HG03354 (cell line): ENCODE data around the gene DKC1.
"Not testable (repeated sequence)": the region's sequence is repeated elsewhere in the genome, so short reads cannot be mapped to it uniquely, and the experiment has no call there.

Source experiments
- ATAC-seq: cut with Tn5 transposase; IDR thresholded peaks from one replicate; pipeline ENCODE4 v1.9.1; 2021; ENCODE audit warnings: mild to moderate bottlenecking; ENCODE audit not compliant: unreplicated experiment, poor library complexity, severe bottlenecking

DKC1 gene

DNA sequence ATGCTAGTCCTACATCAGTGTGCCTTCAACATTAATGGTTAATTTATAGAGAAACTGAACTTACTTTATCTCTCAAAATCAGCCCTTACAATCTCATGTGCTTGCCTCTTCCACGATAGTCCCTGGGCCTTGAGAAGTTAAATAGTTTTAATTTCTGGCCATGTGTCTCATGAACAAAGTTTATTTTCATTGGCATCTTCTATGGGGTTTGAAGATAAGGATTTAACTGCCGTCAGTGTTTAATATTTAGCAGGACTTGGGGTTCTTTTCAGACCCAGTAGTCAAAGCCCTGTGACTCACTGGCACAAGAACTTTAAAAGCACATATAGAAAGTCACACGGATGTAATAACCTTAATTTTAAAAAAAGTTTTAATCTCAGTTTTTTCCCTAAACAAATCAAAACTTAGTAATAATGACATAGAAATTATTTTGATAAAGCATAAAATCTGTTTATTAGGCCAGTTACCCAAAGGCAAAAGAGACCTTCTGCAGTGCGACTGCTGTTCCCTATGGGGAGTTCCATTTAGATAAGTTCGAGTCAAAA lies 52.7 kb downstream of the DKC1 start:
- ATAC-seq: no peak

DNA sequence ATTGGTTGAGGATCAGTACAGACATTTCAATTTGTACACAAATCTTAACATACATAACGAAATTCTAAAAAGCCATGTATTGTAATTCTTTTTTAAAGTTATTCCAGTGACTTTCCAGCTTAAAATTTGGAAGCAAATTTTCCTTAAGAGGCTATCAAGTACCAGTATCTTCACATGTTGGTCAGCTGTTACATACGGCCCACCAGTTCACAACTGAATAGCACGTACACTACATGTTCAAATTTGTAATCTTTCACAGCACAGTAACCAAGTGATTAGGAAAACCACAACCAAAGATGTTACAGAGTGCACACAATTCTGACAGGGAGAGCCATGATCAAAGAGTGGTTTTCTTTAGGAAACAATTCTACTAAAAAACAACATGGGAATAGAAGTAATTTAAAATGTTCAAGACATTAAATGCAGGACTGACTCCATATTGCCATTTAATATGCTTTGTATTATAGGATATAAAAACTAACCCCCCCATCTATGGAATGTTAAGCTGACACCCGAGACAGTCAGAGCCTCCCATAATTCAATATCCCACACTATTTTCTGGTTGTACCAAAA lies 53.7 kb downstream of the DKC1 start:
- not testable (repeated sequence) for ATAC-seq

DNA sequence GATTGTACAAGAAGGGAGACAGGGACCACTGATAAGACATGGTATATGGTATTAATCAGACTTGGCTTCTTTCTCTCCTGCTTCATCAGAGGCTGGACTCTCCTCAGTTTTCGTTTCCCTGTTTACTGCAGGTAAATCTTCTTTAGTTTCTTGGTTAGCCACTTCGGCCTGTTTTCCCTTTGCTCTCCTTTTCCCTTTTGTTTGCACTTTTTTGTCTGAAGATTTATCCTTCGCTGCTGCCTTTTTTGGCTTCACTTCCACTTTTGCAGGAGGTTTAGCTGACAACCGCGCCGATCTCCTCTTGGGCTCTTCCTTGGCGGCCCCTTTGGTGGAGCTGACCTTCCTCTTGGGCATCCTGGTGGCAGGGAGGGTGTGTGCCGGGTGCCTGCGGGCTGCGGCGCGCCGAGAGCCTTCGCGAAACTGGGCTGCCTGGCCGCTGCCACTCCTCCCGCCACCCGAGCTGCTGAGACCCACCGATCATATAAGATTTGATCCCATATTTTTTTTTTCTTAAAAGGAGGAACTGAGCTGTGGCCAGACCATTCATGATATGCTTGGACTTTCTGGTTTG lies 54.5 kb downstream of the DKC1 start:
- not testable (repeated sequence) for ATAC-seq

DNA sequence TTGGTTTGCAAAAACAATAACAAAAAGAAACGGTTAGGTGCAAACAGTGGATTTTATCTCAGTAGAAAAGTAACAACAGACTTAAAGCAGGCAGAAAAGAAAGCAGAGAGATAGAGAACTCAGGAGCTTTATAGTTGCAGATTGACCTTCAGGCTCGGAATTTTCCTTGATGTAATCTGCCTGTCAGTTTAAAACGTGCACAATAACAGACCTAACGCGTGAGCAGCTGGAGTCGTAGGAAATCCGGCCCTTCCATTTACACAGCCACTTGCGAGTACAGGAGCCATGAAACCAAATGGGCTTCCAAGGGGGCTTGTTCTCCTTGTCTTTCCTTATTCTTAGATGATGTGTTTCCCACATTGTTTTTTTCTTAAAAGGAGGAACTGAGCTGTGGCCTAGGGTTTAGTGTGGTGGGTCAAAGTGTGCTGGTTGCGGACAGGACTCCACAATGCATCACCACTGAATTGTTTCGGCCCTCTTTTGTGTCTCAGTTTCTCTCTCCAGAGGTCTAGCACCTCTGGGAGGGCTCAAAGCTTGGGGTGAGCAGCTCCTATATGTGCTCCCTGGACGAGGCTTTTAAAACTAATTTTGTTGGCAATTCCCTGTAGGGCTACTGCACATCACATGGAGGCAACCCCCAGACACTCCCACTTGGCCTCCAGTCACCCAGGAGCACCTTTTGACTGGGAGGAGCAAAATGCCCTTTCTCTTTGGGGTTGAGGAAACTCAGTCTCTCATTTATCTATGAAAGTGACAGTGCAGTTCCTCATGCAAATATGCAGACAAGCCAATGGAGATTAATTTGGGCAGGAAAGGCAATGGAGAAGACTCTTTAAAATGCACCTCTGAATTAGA lies 56.5 kb downstream of the DKC1 start:
- no peak for ATAC-seq

DNA sequence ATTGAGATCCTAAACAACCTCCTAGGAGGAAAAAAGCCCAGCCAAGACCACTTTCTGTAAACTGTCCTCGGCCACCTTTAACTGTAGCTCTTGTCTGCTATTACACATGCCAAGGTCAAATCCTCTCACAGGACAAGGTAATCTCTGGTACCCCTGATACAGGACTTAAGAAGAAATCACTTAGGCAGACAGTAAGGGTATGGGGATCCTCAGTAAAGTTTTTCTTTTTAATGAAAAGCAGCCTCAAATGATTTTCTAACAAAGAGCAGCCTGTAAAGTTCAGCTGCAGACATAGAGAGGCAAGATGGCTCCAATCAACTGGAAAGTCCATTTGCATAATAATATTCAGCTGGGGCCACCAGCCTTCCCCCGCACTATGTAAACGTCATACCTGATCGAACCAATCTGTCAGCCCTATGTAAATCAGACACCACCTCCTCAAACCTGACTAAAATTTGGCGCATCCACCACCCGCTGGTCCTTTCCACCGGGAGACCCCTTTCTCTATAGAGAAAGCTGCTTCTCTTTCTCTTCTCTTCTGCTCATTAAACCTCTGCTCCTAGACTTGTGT lies 57.2 kb downstream of the DKC1 start:
- ATAC-seq: peak; percentile 61

DNA sequence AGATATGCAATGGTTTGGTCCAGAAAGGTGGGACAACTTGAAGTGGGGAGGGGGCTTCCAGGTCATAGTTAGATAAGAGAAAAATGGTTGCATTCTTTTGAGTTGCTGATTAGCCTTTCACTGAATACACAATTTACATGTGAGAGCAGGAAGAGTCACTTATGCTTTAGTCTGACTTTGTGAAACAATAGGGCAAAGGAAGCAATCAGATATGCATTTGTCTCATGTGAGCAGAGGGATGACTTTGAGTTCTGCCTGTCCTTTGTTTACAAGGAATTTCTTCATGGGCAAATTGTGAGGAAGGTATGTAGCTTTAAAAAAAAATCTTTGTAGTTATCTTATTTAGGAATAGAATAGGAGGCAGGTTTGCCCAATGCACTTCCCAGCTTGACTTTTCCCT lies 58.9 kb downstream of the DKC1 start:
- ATAC-seq: no peak

DNA sequence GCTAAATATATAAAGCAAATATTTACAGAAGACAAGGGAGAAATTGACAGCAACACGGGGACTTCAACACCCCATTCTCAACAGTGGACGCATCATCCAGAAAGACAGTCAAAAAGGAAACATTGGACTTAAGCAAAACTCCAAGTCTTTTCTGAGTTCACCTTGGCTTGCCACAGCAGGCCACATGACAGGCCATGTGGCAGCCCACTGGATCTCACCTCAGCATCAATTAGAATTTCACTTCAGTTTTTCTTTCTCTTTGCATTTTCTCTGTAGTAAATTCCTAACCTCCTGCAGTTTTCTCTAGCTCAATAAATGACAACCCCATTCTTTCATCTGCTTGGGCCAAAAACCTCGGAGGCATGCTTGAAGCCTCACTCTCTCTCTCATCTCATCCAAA lies 59.4 kb downstream of the DKC1 start:
- no peak for ATAC-seq

DNA sequence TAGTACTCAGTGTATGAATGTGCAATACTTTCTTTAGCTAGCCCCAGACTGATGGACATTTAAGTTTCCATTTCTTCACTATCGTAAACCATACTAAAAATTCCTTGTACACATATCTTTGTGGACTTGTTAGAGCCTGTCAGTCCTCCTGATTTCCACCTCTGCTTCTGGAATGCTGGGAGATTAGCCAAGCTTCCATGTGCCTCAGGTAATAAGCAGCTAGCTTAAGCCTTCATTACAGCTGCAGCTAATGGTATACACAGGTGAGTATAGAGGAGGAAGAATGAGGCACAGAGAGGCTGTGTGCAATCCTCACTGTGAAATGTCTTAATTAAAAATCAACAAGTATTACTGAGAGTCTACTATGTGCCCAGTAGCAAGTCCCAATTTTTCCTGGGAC lies 62.0 kb downstream of the DKC1 start:
- ATAC-seq: no peak

DNA sequence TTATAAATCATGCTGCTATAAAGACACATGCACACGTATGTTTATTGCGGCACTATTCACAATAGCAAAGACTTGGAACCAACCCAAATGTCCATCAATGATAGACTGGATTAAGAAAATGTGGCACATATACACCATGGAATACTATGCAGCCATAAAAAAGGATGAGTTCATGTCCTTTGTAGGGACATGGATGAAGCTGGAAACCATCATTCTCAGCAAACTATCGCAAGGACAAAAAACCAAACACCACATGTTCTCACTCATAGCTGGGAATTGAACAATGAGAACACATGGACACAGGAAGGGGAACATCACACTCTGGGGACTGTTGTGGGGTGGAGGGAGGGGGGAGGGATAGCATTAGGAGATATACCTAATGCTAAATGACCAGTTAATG lies 62.9 kb downstream of the DKC1 start:
- not testable (repeated sequence) for ATAC-seq
